Stimulated activated CD4-positive, alpha-beta T cell treated with anti-CD3 and anti-CD28 coated beads, Interleukin-1b, Interleukin-23, amount 100 ng/mL, for 24 hours (primary cell): ENCODE measurements around the gene PKD1L1.
"Not testable (repeated sequence)": the region's sequence is repeated elsewhere in the genome, so short reads cannot be mapped to it uniquely, and the experiment has no call there.

Source experiments
- DNase-seq, 4 experiments: peaks; one replicate each; pipeline ENCODE4 v3.0.0-alpha.2; 2020; ENCODE audit warnings: low read depth in 4 of 4, low spot score in 1 of 4

Gene PKD1L1

DNA sequence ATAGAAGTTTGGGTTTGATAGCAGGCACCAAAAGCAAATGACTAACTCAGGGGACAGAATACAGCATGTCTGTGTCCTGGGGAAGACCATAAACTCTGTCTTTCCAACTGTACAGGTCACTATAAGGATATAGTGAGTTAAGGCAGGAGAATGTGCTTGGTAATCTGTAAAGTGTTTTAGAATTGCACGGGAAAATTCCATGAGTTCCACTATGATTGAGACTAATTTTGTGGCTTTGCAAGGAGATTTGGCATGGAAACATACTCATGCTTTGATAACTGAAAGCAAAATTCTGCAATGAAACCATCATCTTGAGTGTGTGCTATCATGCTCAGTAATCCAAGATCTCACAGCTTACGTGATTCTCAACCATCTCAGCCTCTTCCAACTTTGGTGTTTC, 152.6 kb downstream of the PKD1L1 start:
- DNase-seq, result no peak

- DNase-seq, result not testable (repeated sequence)
Measured at GRCh38 chr7:47795126-47795525, 153.1 kb downstream of the PKD1L1 start.

- DNase-seq, result no peak
Measured at GRCh38 chr7:47794016-47794415, 154.2 kb downstream of the PKD1L1 start.

DNA sequence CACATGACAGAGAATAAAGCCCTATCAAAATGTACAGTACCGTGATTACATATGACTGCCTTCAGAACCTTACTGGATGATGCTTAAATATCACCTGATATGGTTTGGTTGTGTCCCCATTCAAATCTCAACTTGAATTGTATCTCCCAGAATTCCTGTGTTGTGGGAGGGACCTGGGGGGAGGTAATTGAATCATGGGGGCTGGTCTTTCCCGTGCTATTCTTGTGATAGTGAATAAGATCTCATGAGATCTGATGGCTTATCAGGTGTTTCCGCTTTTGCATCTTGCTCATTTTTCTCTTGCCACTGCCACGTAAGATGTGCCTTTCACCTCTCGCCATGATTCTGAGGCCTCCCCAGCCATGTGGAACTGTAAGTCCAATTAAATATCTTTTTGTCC, 155.1 kb downstream of the PKD1L1 start:
- DNase-seq, result not testable (repeated sequence)

DNA sequence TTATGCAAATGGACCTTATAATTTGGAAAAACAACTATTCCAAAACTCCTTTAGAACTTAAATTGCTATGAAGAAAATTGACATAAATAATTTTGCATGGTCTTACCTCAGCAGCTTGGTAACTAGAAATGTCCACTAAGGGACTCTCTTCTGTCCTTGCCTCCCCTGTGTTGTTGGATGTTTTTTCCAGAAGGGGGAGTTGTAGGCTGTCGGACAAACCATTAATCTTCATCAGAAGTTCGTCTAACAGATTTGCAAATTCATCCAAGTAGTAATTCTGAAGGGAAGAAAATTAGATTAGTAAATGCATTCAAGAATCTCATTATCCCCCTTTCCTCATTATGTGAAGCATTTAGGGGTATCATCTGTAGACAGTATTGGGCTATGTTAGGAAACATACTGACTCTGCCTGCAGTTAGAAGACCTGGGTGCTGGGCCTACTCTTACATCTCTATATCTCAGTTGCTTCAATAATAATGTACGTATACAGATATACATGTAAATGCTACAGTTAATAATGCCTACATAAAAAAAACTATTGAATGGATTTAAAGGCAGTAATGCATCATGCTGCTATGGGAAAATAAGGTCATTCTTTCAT, 155.6 kb downstream of the PKD1L1 start:
- DNase-seq, result no peak

DNA sequence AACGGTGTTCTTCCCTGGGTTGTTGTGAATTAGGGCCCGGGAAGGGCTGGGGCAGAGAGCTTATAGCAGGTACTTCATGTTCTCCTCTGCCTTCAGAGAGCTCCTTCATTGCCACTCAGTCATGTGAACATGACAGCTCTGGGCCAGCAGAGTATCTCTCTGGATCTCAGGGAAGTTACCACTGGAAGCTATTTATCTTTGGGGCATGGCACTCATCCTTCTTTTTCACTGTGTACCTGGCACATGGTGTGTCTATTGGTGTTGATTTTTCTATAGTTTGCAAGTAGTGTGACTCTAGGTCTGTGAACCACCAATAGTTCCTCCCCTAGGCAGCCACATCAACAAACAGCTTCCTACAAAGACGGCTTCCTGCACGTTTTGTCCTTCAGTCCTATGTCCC, 156.6 kb downstream of the PKD1L1 start:
- no peak for DNase-seq

- no peak for DNase-seq
Measured at GRCh38 chr7:47788083-47788482, 160.2 kb downstream of the PKD1L1 start.

GRCh38 chr7:47787249-47788069, 160.8 kb downstream of the PKD1L1 start:
- DNase-seq, result no peak

DNA sequence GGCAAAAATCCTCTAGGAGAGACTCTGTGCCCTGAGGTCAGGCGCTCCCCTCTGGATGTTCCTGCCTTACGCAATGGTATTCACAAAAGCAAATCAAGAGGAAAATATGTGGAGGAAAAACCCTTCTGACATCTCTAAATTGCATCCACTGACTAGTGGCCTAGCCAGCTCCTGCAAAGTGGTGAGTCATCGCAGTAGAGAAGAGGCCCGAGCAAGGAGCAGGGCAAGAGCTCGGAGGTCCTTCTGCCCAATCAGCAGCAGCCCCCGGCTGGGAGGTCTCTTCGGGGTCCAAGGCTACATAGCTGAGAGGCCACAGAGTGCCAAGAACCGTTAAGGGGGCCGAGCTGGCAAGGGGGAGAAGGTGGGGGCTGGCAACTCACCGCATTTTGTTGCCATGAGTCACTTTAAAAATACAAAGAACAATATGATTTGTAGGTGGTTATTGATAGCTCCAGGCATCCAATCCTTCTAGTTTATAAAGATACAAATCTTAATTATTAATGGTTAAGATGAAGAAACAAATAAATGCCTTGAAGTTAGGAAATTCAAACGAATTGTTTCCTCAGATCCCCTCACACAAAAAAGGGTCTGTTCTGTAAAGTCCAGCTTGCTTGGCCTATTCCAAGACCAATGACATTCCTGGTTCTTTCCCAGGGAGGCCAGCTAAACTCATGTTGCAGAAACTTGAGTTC, 161.6 kb downstream of the PKD1L1 start:
- DNase-seq, result no peak

DNA sequence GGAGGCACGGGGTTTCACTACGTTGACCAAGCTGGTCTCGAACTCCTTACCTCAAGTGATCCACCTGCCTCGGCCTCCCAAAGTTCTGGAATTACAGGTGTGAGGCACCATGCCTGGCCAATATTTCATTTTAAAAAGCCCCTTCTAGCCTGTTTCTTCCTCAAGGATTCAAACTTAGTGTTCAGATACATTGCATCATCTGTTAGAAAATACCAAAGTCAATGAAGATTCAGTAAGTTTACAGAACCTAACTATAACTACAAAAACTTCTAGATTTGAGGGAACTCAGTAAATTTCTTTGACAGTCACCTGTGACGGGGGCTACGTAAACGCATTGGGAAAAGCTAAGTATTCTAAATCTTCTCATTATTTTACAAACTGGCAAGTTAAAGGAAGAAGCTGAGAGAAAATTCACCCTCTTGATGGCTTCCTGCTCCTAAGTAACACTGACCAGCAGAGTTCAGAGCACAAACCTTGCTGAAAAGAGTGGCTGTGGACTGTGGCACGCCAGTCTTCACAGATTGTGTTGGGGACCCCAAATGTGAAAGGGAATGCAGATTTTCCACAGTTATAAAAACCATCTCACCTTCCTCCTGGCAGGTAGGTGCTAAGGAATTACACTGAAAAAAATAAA, 162.2 kb downstream of the PKD1L1 start:
- DNase-seq, result no peak

- DNase-seq, result no peak
Measured at GRCh38 chr7:47783456-47784223, 164.6 kb downstream of the PKD1L1 start.

GRCh38 chr7:47782792-47783191, 165.5 kb downstream of the PKD1L1 start:
- DNase-seq, result no peak

GRCh38 chr7:47782022-47782421, 166.2 kb downstream of the PKD1L1 start:
- no peak for DNase-seq

DNA sequence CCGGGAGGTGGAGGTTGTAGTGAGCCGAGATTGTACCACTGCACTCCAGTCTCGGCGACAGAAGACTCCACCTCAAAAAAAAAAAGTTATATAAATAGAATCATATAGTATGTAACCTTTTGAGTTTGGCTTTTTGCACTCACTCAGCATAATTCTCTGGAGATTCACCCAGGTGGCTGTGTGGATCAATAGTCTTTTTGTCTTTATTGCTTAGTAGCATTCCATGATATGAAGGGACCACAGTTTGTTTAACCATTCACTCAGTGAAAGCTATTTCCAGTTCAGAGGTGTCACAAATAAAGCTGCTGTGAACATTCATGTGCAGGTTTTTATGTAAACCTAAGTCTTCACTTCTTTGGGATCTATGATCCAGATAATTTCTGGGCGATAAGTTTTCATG, 167.7 kb downstream of the PKD1L1 start:
- DNase-seq, result no peak

GRCh38 chr7:47779341-47779771, 168.9 kb downstream of the PKD1L1 start:
- no peak for DNase-seq

DNA sequence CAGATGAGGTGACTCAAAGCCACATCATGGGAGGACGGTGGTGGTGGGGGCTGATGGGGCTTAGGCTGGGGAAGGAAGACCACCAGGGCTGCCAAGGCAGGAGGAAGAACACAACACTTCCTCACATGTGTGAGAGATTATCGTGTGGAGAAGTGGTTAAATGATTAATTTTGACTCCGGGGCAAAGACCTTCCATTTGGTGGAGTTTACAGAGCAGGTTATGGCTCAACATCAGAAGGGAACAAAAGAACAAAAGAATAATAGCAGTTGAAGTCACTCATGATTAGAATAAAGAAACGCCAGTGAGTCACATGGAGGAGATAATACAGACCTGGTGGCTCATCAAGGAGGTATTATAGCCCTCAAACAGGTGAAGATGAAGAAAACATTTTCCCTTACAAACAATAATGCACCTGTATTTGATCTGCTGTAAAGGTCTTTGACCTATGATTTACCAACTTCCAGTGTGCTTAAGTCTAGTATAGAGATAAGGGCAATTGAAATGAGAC, 170.1 kb downstream of the PKD1L1 start:
- no peak for DNase-seq

DNA sequence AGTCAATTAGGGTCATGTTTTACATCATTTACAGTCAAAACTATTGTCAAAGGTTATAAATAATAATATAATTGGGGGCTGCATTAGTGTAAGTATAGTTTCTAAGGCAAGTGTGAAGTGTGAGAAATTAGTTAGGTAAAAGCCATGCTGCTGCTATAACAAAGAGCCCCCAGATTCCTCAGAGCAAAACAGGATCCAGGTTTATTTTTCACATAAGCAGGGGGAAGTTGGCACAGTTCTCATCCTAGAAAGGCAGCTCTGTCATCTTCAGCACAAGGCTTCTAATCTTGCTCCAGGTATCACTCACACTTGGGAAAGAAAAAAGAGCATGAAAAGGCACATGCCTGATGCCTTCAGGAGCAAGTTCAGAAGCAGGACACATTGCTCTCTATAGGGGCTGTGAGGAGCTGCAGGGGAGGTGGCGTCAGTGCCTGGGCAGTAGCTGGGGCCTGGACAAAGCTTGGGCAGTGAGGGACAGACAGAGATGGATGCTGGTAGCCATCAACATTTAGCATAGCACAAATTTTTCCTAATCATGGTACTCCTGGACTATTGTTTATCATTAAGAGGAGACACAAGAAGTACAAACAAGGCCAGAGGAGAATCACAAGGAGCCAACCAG, 170.6 kb downstream of the PKD1L1 start:
- DNase-seq, result no peak

DNA sequence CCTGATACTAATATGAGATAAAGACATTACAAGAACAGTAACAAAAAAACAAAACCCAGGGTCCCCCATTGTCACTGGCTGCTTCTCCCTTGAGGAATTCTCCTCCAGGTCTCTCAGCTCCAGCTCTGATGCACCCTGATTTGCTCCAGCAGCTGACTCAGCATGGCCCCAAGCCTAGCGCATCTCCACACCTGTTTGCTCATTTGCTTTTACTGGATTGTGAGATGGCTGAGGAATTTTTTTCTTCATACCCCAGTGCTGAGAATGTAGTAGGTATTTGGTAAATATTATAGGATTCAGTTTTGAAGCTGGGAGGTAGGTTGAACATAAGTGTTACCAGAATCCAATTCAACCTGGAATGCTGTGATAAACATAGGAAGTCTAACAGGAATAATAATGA, 171.9 kb downstream of the PKD1L1 start:
- DNase-seq, result no peak

GRCh38 chr7:47775238-47775637, 173.0 kb downstream of the PKD1L1 start:
- no peak for DNase-seq

DNA sequence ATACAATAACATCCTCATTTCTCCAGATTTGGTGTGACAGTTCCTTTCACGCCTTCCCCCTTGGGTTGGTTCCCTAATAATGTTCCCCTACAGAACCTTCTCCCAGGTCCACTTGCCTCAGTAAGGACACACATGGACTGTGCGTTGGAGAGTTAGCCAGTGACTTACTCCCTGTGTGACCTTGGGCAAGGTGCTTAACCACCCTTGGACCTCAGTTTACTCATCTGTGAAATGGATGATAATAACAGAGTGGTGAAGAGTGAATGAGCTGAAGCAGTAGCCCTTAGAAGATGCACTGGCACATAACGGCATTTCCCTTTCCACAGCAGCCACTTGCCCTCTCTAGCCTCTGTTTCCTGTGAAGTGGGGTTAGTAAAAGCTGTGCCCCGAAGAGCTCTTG, 175.8 kb downstream of the PKD1L1 start:
- DNase-seq, result no peak
